Thymus (tissue), 11 donors: ENCODE data around the gene CCDC85B. TPM values are rescaled to one million over a fixed set of nuclear protein-coding genes. Genes with fewer than 3 reads are reported as not detected.

Experiments
- DNase-seq, 9 donors: peaks; one replicate each; pipeline ENCODE4 v3.0.0-alpha.2; 2013; ENCODE audit warnings: low spot score in 9 of 9, low read depth in 6 of 9, missing footprints in 1 of 9
- H3K27ac ChIP-seq, 2 donors: one replicate each; pipeline ENCODE4 v1.5.1; 2013; ENCODE audit warnings: control low read depth in 1 of 2, low read depth in 1 of 2, low read length in 1 of 2, mild to moderate bottlenecking in 1 of 2, moderate library complexity in 1 of 2
- H3K27me3 ChIP-seq, 2 donors: one replicate each; pipeline ENCODE4 v1.5.1; 2013; ENCODE audit warnings: low read length in 1 of 2; ENCODE audit not compliant: control insufficient read depth in 2 of 2, insufficient read depth in 1 of 2
- H3K36me3 ChIP-seq, 2 donors: one replicate each; pipeline ENCODE4 v1.5.1; 2013; ENCODE audit warnings: low read length in 1 of 2, mild to moderate bottlenecking in 1 of 2, moderate library complexity in 1 of 2; ENCODE audit not compliant: control insufficient read depth in 2 of 2, insufficient read depth in 2 of 2
- H3K4me1 ChIP-seq, 2 donors: one replicate each; pipeline ENCODE4 v1.5.1; 2013; ENCODE audit warnings: low read length in 2 of 2; ENCODE audit not compliant: control insufficient read depth in 2 of 2, insufficient read depth in 2 of 2
- H3K4me3 ChIP-seq, 2 donors: one replicate each; pipeline ENCODE4 v1.5.1; 2013; ENCODE audit warnings: low read length in 2 of 2, control low read depth in 1 of 2, mild to moderate bottlenecking in 1 of 2
- H3K9me3 ChIP-seq, 2 donors: one replicate each; pipeline ENCODE4 v1.5.1; 2013; ENCODE audit warnings: low read length in 1 of 2, mild to moderate bottlenecking in 1 of 2; ENCODE audit not compliant: control insufficient read depth in 2 of 2, insufficient read depth in 1 of 2
- WGBS: extraction: QIAGEN DNeasy Blood & Tissue Kit; methylation state at CpG from one replicate; pipeline ENCODE4 v1.1.7; 2013; 5-methylcytosine and 5-hydroxymethylcytosine counted together
- polyA plus RNA-seq: library from polyadenylated mRNA; stranded (reverse); fragments of 200-250 nt; gene quantifications from one replicate; pipeline ENCODE4 v1.2.3, GENCODE V29; 2013
- total RNA-seq: library from RNA; stranded (reverse); fragments of 120-200 nt; gene quantifications from one replicate; pipeline ENCODE4 v1.2.4, GENCODE V29; 2013
- donor health status: healthy.

CCDC85B gene
- total and polyA plus RNA-seq, 2 donors: 20.2 to 30.5 TPM

- no peak for DNase-seq
- 97% methylated on average over 18 of the region's 18 CpGs for WGBS
Observed at GRCh38 chr11:65864706-65865471, 25.6 kb upstream of the CCDC85B start.

GRCh38 chr11:65865550-65866172 lies 24.8 kb upstream of the CCDC85B start:
- H3K4me1 ChIP-seq: peaks cover 10 to 21% of the 10 kb centered on the region in 2 donors
- peaks cover 57 to 71% of the 10 kb centered on the region in 2 donors for H3K36me3 ChIP-seq
- no peak overlapping the region for H3K4me3 ChIP-seq
- no peaks in the 10 kb centered on the region for H3K9me3 ChIP-seq
- WGBS: 97% methylated on average over 9 of the region's 9 CpGs
- no peak for DNase-seq
- peaks cover 0 to 13% of the 10 kb centered on the region in 2 donors for H3K27me3 ChIP-seq
- no peak overlapping the region for H3K27ac ChIP-seq

More at GRCh38 chr11:65864706-65865471, 25.6 kb upstream of the CCDC85B start:
- H3K4me1 ChIP-seq: peaks cover 10 to 22% of the 10 kb centered on the region in 2 donors
- no peak overlapping the region for H3K27ac ChIP-seq
- H3K27me3 ChIP-seq: peaks cover 0 to 5% of the 10 kb centered on the region in 2 donors
- H3K4me3 ChIP-seq: no peak overlapping the region
- peaks cover 57 to 71% of the 10 kb centered on the region in 2 donors for H3K36me3 ChIP-seq
- peaks cover 0 to 5% of the 10 kb centered on the region in 2 donors for H3K9me3 ChIP-seq

- no peak overlapping the region for H3K4me3 ChIP-seq
- H3K4me1 ChIP-seq: peaks cover 2 to 12% of the 10 kb centered on the region in 2 donors
- H3K36me3 ChIP-seq: peaks cover 57 to 67% of the 10 kb centered on the region in 2 donors
- H3K9me3 ChIP-seq: no peaks in the 10 kb centered on the region
- H3K27ac ChIP-seq: no peak overlapping the region
- H3K27me3 ChIP-seq: peaks cover 0 to 23% of the 10 kb centered on the region in 2 donors
- WGBS: 97% methylated on average over 21 of the region's 21 CpGs
- no peak for DNase-seq
Observed at GRCh38 chr11:65866509-65867283, 23.8 kb upstream of the CCDC85B start.

- peaks cover 50 to 60% of the 10 kb centered on the region in 2 donors for H3K36me3 ChIP-seq
- no peak overlapping the region for H3K4me3 ChIP-seq
- H3K27ac ChIP-seq: peak overlapping the region in 1 of 2 donors; percentile 37
- DNase-seq: peak in 1 of 9 donors; percentile 50
- peaks cover 0 to 8% of the 10 kb centered on the region in 2 donors for H3K4me1 ChIP-seq
- no peaks in the 10 kb centered on the region for H3K9me3 ChIP-seq
- peaks cover 4 to 31% of the 10 kb centered on the region in 2 donors for H3K27me3 ChIP-seq
- WGBS: 76% methylated on average over 29 of the region's 29 CpGs
Observed at GRCh38 chr11:65867284-65868071, 23.0 kb upstream of the CCDC85B start.

- H3K36me3 ChIP-seq: peaks cover 43 to 53% of the 10 kb centered on the region in 2 donors
- H3K4me1 ChIP-seq: peaks cover 7 to 13% of the 10 kb centered on the region in 2 donors
- H3K27me3 ChIP-seq: peaks cover 10 to 37% of the 10 kb centered on the region in 2 donors
- peak in 1 of 9 donors; percentile 49 for DNase-seq
- H3K9me3 ChIP-seq: no peaks in the 10 kb centered on the region
- WGBS: 97% methylated on average over 19 of the region's 19 CpGs
- no peak overlapping the region for H3K27ac ChIP-seq
- no peak overlapping the region for H3K4me3 ChIP-seq
Observed at GRCh38 chr11:65868076-65868667, 22.3 kb upstream of the CCDC85B start.

- H3K4me3 ChIP-seq: no peak overlapping the region
- peaks cover 11 to 42% of the 10 kb centered on the region in 2 donors for H3K27me3 ChIP-seq
- no peak for DNase-seq
- no peaks in the 10 kb centered on the region for H3K9me3 ChIP-seq
- H3K36me3 ChIP-seq: peaks cover 35 to 45% of the 10 kb centered on the region in 2 donors
- 98% methylated on average over 3 of the region's 3 CpGs for WGBS
- H3K4me1 ChIP-seq: peaks cover 10 to 19% of the 10 kb centered on the region in 2 donors
- no peak overlapping the region for H3K27ac ChIP-seq
Observed at GRCh38 chr11:65868907-65869306, 21.6 kb upstream of the CCDC85B start.

GRCh38 chr11:65869643-65870306 lies 20.7 kb upstream of the CCDC85B start:
- WGBS: 95% methylated on average over 24 of the region's 24 CpGs
- H3K4me1 ChIP-seq: peaks cover 10 to 20% of the 10 kb centered on the region in 2 donors
- H3K9me3 ChIP-seq: no peaks in the 10 kb centered on the region
- H3K4me3 ChIP-seq: no peak overlapping the region
- no peak overlapping the region for H3K27ac ChIP-seq
- no peak for DNase-seq
- peaks cover 27 to 37% of the 10 kb centered on the region in 2 donors for H3K36me3 ChIP-seq
- peaks cover 11 to 42% of the 10 kb centered on the region in 2 donors for H3K27me3 ChIP-seq

- no peak for DNase-seq
- peaks cover 22 to 32% of the 10 kb centered on the region in 2 donors for H3K36me3 ChIP-seq
Observed at GRCh38 chr11:65870307-65870658, 20.2 kb upstream of the CCDC85B start.

More at GRCh38 chr11:65870307-65870658, 20.2 kb upstream of the CCDC85B start:
- WGBS: 63% methylated on average over 11 of the region's 11 CpGs
- Histone ChIP-seq H3K4me1 (peaks cover 10 to 20% of the 10 kb centered on the region in 2 donors), H3K27me3 (peaks cover 11 to 42% of the 10 kb centered on the region in 2 donors), H3K27ac (no peak overlapping the region), H3K9me3 (no peaks in the 10 kb centered on the region), H3K4me3 (no peak overlapping the region)
